GM13976 (cell line): ENCODE data around the gene MELTF.
"Not testable (repeated sequence)": the region's sequence is repeated elsewhere in the genome, so short reads cannot be mapped to it uniquely, and the experiment has no call there.

ENCODE experiments used
- DNase-seq: peaks from one replicate; pipeline ENCODE4 v3.0.0; 2012; ENCODE audit warnings: low spot score
- in situ Hi-C: fragments of 300-500 bp; cut with MboI; formaldehyde crosslinking; loops from one replicate; pipeline ENCODE4 v1.12.0; 2022; ENCODE audit warnings: low sequenced_read_pairs, mixed read lengths, inconsistent platforms; ENCODE audit not compliant: unreplicated experiment
- TF ChIP-seq, protein P1 (sequence below): IDR thresholded peaks from 2 replicates; pipeline ENCODE4 v1.5.1; 2012; ENCODE audit warnings: borderline replicate concordance, mild to moderate bottlenecking; ENCODE audit not compliant: insufficient read depth; ENCODE audit errors: extremely low read depth, missing control alignments, control extremely low read depth

The MELTF gene

DNA sequence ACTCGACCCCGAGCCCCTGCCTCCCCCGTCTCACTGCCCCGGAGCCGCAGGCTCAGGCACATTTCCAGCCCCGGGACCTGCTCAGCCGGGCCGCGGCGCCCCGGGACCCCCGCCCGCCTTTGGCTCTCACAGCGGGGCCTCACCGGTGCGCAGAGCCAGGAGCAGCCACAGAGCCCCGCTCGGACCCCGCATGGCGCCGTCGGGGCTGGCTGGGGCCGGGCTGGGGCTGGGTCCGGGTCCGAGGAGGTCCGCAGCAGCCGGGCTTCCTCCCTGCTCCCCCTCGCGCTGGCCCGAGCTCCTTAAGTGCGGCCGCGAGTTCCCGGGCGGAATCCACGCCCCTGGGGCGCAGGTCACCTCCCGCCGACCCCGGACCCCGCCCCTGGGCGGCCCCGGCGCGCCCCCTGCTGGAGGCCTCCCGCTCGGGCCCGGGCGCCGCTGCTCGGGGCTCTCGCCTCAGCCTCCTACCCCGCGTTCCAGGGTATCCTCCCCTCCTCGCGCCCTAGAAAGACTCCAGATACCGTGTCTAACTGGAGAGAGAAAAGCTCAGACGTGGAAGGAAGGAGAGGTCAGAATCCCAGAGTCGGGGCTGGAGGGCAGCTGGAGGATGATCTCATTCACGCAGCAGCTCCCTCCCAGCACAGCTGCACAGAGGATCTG, at the start of gene MELTF:
TSS of gene MELTF (minus strand) at position 307 of the 657 bp plus-strand sequence. CDS start at position 192, 115 bp downstream.
- in situ Hi-C loops, result no loop called here
- TF ChIP-seq, protein P1, sequence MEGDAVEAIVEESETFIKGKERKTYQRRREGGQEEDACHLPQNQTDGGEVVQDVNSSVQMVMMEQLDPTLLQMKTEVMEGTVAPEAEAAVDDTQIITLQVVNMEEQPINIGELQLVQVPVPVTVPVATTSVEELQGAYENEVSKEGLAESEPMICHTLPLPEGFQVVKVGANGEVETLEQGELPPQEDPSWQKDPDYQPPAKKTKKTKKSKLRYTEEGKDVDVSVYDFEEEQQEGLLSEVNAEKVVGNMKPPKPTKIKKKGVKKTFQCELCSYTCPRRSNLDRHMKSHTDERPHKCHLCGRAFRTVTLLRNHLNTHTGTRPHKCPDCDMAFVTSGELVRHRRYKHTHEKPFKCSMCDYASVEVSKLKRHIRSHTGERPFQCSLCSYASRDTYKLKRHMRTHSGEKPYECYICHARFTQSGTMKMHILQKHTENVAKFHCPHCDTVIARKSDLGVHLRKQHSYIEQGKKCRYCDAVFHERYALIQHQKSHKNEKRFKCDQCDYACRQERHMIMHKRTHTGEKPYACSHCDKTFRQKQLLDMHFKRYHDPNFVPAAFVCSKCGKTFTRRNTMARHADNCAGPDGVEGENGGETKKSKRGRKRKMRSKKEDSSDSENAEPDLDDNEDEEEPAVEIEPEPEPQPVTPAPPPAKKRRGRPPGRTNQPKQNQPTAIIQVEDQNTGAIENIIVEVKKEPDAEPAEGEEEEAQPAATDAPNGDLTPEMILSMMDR, result peak; percentile 80
- DNase-seq, result peak; percentile 99

DNA sequence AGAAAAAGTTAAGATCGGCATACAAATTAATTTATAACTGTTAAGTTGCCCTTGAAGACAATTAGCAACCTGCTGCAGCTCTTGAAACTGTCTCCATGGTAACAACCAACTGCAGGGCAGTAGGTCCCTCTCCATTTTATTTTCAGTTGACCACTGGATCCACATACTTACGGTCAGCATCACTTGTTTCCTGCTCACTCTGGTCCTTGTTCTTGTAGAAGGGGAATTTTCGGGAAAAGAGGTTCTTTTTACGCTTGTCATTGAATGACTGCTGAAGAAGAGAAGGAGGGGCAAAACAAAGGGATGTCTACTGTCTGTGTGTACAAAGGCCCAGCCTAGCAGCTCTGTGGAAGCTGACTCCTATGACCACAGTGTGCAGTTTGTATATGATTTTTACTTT, 46.8 kb upstream of the MELTF start:
- no peak for DNase-seq
- TF ChIP-seq, protein P1, result no peak
- in situ Hi-C loops, result no loop called here

DNA sequence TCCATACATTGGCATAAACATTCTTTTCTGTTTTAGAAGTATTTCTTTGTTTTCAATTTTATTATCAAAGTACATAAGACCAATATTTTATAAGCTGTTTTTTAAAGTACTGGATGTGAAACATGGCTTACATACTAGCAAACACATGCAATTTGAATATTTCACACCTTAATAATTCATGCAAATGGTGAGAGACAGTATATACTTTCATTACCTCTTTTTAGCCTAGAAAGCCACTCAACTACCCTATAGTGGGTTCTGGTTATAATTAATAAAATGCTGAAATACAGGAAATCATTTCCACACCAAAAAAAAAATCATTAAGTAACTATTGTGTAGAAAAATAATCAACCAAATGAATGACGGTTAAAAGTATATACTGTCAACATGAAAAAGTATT, 38.5 kb upstream of the MELTF start:
- DNase-seq, result no peak
- TF ChIP-seq, protein P1, result no peak
- in situ Hi-C loops, result no loop called here

DNA sequence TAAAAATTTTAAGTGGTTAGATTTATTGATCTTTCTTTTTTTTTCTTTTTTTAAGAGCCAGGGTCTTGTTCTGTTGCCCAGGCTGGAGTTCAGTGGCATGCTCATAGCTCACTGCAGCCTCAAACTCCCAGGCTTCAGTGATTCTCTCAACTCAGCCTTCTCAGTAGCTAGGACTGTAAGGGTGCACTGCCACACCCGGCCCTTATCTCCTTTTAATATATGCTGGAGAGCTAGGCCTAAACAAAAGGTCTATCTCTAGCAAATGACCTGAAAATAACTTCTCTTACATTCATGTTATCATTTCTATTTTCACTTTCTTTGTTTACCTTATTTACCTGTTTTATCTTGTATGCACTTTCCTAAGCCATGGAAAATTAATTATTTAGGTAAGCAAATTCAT, 35.2 kb upstream of the MELTF start:
- in situ Hi-C loops, result no loop called here
- no peak for DNase-seq
- TF ChIP-seq, protein P1, result no peak

DNA sequence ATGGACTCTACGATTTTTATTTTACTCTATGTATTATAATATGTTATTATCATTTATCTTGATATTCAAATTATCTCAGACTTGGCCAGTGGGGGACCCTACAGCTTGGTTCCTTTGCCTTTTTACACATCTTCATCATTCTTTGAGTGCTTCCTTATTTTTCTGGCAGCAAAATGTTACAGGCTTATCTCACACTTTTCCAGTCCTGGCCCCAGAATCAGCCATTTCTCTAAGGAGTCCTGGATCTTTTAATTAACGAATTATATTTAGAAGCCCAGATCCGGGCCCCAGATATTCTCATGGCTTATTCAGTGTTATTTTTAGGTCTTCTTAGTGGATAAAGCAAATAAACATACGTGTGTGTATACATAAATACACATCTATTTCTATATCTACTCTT, 32.8 kb upstream of the MELTF start:
- in situ Hi-C loops, result no loop called here
- no peak for DNase-seq
- TF ChIP-seq, protein P1, result no peak

DNA sequence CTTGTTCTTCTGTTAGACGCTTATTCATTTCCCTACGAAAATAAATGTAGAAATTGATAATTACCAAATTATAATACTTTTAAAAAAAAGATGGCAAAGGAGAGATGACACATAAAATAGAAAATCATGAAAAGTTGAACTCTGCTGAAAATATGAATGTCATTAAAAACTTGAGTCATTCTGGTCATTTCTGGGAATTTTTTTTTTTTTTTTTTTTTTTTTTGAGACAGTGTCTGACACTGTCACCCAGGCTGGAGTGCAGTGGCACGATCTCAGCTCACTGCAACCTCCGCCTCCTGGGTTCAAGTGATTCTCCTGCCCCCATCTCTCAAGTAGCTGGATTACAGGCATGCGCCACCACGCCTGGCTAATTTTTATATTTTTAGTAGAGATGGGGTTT, 22.0 kb upstream of the MELTF start:
- in situ Hi-C loops, DNase-seq: not testable (repeated sequence)

DNA sequence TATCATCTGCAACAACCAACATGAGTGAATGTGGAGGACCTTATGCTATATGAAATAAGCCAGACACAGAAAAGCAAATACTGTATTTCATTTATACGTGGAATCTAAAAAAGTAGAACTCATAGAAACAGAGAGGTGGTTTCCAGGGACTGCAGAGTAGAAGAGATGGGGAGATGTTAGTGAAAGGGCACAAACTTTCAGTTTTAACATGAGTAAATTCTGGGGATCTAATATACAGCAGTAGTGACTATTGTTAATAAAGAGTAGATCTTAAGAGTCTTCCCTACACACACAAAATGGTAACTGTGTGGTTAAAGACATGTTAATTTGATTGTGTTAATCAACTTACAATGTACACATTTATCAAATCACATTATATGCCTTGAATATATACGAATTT, 20.9 kb upstream of the MELTF start:
- TF ChIP-seq, protein P1, result no peak
- in situ Hi-C loops, result no loop called here
- peak; percentile 57 for DNase-seq
